Esophagus squamous epithelium (tissue), 5 donors: ENCODE results near the gene CDS2. TPM values are rescaled to one million over a fixed set of nuclear protein-coding genes. Genes with fewer than 3 reads are reported as not detected.

Experiments
- DNase-seq: peaks from one replicate; lab custom pipeline; 2025; lab: John Stamatoyannopoulos, UW
- H3K27ac ChIP-seq, 4 donors: fragments of 200-600 bp; sonication (generic); one replicate each; pipeline ENCODE4 v1.5.1; 2016 to 2019; ENCODE audit warnings: mild to moderate bottlenecking in 1 of 4
- H3K27me3 ChIP-seq, 4 donors: fragments of 200-600 bp; sonication (generic); 1 replicate in 3 of 4; 2 replicates in 1 of 4; pipeline versions ENCODE4 v1.5.1 to v1.6.0; 2017 to 2021; ENCODE audit warnings: antibody characterized with exemption in 1 of 4
- H3K36me3 ChIP-seq, 3 donors: fragments of 200-600 bp; sonication (generic); one replicate each; pipeline ENCODE4 v1.5.1; 2016 to 2019
- H3K4me1 ChIP-seq, 3 donors: fragments of 200-600 bp; sonication (generic); one replicate each; pipeline ENCODE4 v1.5.1; 2017 to 2019
- H3K4me3 ChIP-seq, 4 donors: fragments of 200-600 bp; sonication (generic); 1 replicate in 3 of 4; 2 replicates in 1 of 4; pipeline ENCODE4 v1.5.1; 2016 to 2019; ENCODE audit warnings: mild to moderate bottlenecking in 2 of 4, moderate library complexity in 1 of 4
- H3K9me3 ChIP-seq, 3 donors: fragments of 200-600 bp; sonication (generic); one replicate each; pipeline ENCODE4 v1.5.1; 2016 to 2019
- POLR2A ChIP-seq, 4 donors: fragments of 450-650 bp; IDR thresholded peaks; one replicate each; pipeline ENCODE4 v1.6.1; 2017; ENCODE audit warnings: antibody characterized with exemption in 4 of 4, mild to moderate bottlenecking in 4 of 4, moderate library complexity in 3 of 4
- WGBS, 2 donors: methylation state at CpG; one replicate each; pipeline ENCODE4 v1.1.5; 2018; 5-methylcytosine and 5-hydroxymethylcytosine counted together
- intact Hi-C: fragments of 100-400 bp; cut with DNase I; formaldehyde crosslinking; loops from one replicate; pipeline ENCODE4 v1.15.0; 2022
- total RNA-seq, 4 donors: library from RNA; depleted of rRNA; stranded (reverse); fragments of >200 nt; gene quantifications; one replicate each; pipeline ENCODE4 v1.1.0, GENCODE V29; 2016
- TF ChIP-seq, protein P1 (sequence below), 6 experiments: fragments of 450-650 bp in 4 of 6; fragments of 200-600 bp in 2 of 6; sonication (generic) in 2 of 6; IDR thresholded peaks; one replicate each; pipeline ENCODE4 v1.5.1; 2016 to 2019; ENCODE audit warnings: antibody characterized with exemption in 6 of 6, mild to moderate bottlenecking in 4 of 6, moderate library complexity in 4 of 6
- donor health status: DM: yes; HTN: yes; CAD: no.

The CDS2 gene
- total RNA-seq, 4 donors from 2014 or later: 13.7 to 25.7 (median 14.5) TPM

DNA sequence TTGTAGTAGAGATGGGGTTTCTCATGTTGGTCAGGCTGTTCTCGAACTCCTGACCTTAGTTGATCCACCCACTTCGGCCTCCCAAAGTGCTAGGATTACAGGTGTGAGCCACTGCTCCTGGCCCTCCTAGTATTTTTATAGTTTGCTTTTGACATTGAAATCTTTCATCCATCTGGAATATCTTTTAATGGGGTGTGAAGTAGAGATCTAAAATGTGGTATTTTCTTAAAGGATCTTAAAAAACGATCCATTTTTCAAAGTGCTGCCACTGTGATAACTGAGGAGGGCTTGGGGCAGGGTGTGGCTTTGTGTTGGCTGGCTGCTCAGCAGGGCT is 23.1 kb downstream of the CDS2 start:
- Histone ChIP-seq H3K27ac (no peak overlapping the region), H3K36me3 (no peaks in the 10 kb centered on the region), H3K4me3 (no peak overlapping the region), H3K27me3 (no peaks in the 10 kb centered on the region), H3K4me1 (peaks cover 6 to 71% (median 39%) of the 10 kb centered on the region in 3 donors), H3K9me3 (no peaks in the 10 kb centered on the region)
- TF ChIP-seq, protein P1, sequence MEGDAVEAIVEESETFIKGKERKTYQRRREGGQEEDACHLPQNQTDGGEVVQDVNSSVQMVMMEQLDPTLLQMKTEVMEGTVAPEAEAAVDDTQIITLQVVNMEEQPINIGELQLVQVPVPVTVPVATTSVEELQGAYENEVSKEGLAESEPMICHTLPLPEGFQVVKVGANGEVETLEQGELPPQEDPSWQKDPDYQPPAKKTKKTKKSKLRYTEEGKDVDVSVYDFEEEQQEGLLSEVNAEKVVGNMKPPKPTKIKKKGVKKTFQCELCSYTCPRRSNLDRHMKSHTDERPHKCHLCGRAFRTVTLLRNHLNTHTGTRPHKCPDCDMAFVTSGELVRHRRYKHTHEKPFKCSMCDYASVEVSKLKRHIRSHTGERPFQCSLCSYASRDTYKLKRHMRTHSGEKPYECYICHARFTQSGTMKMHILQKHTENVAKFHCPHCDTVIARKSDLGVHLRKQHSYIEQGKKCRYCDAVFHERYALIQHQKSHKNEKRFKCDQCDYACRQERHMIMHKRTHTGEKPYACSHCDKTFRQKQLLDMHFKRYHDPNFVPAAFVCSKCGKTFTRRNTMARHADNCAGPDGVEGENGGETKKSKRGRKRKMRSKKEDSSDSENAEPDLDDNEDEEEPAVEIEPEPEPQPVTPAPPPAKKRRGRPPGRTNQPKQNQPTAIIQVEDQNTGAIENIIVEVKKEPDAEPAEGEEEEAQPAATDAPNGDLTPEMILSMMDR (IDR thresholded peaks at IDR 0.05): no peak
- no peak for TF ChIP-seq POLR2A (IDR thresholded peaks at IDR 0.05)
- 90 to 97% methylated on average over 3 of the region's 3 CpGs for WGBS, 2 donors
- DNase-seq: no peak
- intact Hi-C loops: no loop called here

DNA sequence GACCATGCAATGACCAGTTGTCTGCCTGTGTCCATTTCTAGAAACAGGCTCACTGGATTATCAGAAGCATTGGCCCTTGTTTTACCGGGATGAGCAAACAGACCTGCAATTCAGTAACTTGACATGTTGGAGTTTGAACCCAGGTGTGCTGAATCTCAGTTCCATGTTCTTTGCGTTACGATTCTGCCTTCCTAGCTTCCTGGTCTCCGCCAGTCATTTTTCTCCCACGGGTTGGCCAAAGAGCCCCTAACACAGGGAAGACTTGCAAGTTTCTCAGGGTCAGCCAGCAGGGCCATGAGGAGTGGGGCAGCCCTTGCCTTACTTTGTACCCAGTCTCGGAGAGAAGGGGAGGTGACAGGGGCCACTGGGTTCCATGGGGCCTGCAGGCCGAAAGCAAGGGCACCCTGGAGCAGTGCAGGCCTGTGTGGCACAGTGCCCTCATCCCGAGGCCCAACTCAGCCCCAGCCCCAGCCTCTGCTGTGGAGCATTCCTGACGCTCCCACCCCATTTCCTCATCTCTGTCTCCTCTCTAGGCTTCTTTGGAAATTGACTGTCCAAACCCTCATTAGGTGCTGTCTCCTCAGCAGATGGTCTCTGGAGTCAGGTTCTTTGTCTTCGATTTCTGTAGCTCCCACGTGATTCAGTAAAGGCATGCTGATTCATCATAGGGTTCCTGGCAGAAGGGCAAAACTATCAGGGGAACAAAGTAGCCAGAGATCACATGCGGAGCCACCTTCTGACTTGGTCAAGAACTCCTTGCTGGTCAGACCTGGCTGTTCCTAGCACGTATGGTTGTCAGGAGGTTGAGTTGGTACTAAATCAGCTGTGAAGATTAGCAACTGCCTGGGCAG is 23.6 kb downstream of the CDS2 start:
- TF ChIP-seq POLR2A (IDR thresholded peaks at IDR 0.05): no peak
- TF ChIP-seq, protein P1 (IDR thresholded peaks at IDR 0.05): no peak
- WGBS, 2 donors: 73 to 75% methylated on average over 9 to 11 of the region's 13 CpGs
- Histone ChIP-seq H3K4me1 (peaks cover under 1 to 69% (median 43%) of the 10 kb centered on the region in 3 donors), H3K9me3 (no peaks in the 10 kb centered on the region), H3K4me3 (no peak overlapping the region), H3K27me3 (no peaks in the 10 kb centered on the region), H3K27ac (no peak overlapping the region), H3K36me3 (no peaks in the 10 kb centered on the region)
- intact Hi-C loops: no loop called here
- DNase-seq: no peak

DNA sequence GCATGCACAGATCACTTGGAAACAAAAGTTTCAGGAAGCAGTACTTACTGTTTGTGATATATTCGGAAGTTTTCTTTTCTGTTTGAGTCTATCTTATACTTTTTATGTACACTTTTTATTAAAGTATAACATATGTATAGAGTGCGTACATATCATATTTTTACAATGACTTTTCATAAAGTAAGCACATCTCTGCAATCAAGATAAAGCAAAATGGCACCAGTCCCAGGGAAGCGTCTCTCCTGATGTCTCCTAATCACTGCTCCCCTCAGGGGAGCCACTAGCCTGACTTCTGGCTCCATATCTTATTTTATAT is 26.3 kb downstream of the CDS2 start:
- intact Hi-C loops: no loop called here
- Histone ChIP-seq H3K4me3 (no peak overlapping the region), H3K9me3 (no peaks in the 10 kb centered on the region), H3K27ac (no peak overlapping the region), H3K4me1 (peaks cover 0 to 59% (median 34%) of the 10 kb centered on the region in 3 donors), H3K36me3 (no peaks in the 10 kb centered on the region), H3K27me3 (no peaks in the 10 kb centered on the region)
- 83 to 91% methylated on average over 3 of the region's 3 CpGs for WGBS, 2 donors
- no peak for DNase-seq
- TF ChIP-seq, protein P1 (IDR thresholded peaks at IDR 0.05): no peak
- TF ChIP-seq POLR2A (IDR thresholded peaks at IDR 0.05): no peak

DNA sequence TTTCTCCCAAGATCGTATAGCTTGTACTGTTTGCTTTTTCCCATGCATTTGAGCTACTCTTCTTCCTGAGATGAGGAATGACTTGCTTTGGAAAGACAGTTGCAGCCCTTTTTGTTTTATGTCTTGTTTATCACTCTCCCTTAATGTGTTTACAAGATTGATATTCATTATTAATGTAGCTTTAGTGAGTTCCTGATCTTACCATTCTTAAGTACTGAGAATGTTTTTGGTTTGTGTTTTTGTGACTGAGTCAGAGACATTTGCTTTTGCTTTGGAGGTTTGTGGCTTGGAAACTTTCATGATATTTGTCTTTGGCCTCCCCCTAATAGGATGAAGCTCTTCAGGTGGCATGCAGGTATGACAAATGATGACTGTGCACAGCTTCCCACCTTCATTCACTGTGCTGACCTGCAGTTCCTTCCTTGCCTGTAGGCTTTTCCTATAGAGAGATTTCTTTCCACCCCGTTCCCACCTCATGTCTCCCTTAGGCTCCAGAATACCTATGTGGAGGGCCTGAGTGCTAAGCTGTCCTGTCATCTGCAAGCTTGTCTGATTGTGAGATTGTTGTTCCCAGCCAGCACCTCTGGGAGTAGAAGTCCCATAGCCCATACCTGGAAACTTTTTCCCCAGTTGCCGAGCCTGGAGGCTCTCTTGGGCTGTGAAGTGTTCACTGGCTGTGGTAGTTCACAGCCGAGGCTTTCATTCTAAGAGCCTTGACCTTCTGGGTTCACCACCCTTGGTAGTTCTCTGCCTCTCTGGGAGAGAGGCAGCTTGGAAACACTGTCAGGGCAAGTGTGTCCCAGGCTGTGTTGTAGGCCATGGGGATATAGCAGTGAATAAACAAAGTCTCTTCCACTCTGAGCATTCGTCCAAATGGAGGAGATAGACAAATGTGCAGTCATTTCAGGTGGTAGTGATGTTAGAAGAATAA is 27.1 kb downstream of the CDS2 start:
- no peak for DNase-seq
- H3K27me3 ChIP-seq: no peaks in the 10 kb centered on the region
- no peaks in the 10 kb centered on the region for H3K36me3 ChIP-seq
- H3K9me3 ChIP-seq: no peaks in the 10 kb centered on the region
- peaks cover 0 to 51% (median 29%) of the 10 kb centered on the region in 3 donors for H3K4me1 ChIP-seq
- H3K27ac ChIP-seq: no peak overlapping the region
- no peak overlapping the region for H3K4me3 ChIP-seq
- 67 to 76% methylated on average over 3 to 4 of the region's 5 CpGs for WGBS, 2 donors
- intact Hi-C loops: no loop called here
- no peak for TF ChIP-seq POLR2A (IDR thresholded peaks at IDR 0.05)
- TF ChIP-seq, protein P1 (IDR thresholded peaks at IDR 0.05): peak in 1 of 6 experiments; percentile 35

DNA sequence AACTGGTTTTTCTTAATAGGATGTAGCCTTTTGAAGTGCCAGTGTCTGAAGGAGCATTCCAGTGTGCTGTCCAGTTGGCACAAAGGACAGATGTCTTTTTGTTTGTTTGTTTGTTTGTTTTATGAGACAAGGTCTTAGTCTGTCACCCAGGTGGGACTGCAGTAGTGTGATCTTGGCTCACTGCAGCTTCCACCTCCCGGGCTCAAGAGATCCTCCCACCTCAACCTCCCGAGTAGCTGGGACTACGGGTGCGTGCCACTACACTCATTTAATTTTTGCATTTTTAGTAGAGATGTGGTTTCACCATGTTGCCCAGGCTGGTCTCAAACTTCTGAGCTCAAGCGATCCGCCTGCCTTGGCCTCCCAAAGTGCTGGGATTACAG is 27.7 kb downstream of the CDS2 start:
- intact Hi-C loops: no loop called here
- 94 to 97% methylated on average over 6 of the region's 6 CpGs for WGBS, 2 donors

More for the DNA sequence above, 27.7 kb downstream of the CDS2 start:
- DNase-seq: no peak
- Histone ChIP-seq H3K9me3 (no peaks in the 10 kb centered on the region), H3K27me3 (no peaks in the 10 kb centered on the region), H3K36me3 (no peaks in the 10 kb centered on the region), H3K4me3 (no peak overlapping the region), H3K27ac (no peak overlapping the region), H3K4me1 (peaks cover 0 to 45% (median 29%) of the 10 kb centered on the region in 3 donors)
- TF ChIP-seq, protein P1 (IDR thresholded peaks at IDR 0.05): no peak
- TF ChIP-seq POLR2A (IDR thresholded peaks at IDR 0.05): no peak
